Keratinocyte (primary cell): ENCODE measurements around the gene MIF. TPM values are rescaled to one million over a fixed set of nuclear protein-coding genes. Genes with fewer than 3 reads are reported as not detected.

Experiments
- DNase-seq: peaks from one replicate; pipeline ENCODE4 v3.0.0-alpha.2; 2011; ENCODE audit warnings: low read depth, missing footprints, low spot score
- FAIRE-seq: peaks from 2 replicates; lab custom pipeline; 2011; peaks lifted over from hg19 to GRCh38; lab: Jason Lieb, UNC
- H2AFZ ChIP-seq: 2 replicates; pipeline ENCODE4 v1.6.0; 2012; ENCODE audit warnings: low read length, control low read depth, inconsistent platforms; ENCODE audit not compliant: control insufficient read depth
- H3K27ac ChIP-seq: 2 replicates; pipeline ENCODE4 v1.5.1; 2011; ENCODE audit warnings: low read length; ENCODE audit not compliant: control insufficient read depth, insufficient read depth
- H3K27me3 ChIP-seq: 3 replicates; pipeline ENCODE4 v1.6.0; 2011; ENCODE audit warnings: low read length; ENCODE audit not compliant: control insufficient read depth, insufficient read depth; ENCODE audit errors: extremely low read depth
- H3K36me3 ChIP-seq, 2 experiments: 2 replicates in 1 of 2; 3 replicates in 1 of 2; pipeline ENCODE4 v1.5.1; 2011; ENCODE audit warnings: low read length in 2 of 2, mild to moderate bottlenecking in 1 of 2; ENCODE audit not compliant: control insufficient read depth in 2 of 2, insufficient read depth in 2 of 2; ENCODE audit errors: extremely low read depth in 1 of 2
- H3K4me1 ChIP-seq: 3 replicates; pipeline ENCODE4 v1.5.1; 2011; ENCODE audit warnings: low read length; ENCODE audit not compliant: control insufficient read depth, insufficient read depth; ENCODE audit errors: extremely low read depth
- H3K4me2 ChIP-seq: 3 replicates; pipeline ENCODE4 v1.6.0; 2011; ENCODE audit warnings: low read depth, low read length; ENCODE audit not compliant: control insufficient read depth, insufficient read depth; ENCODE audit errors: extremely low read depth
- H3K4me3 ChIP-seq, 3 experiments: fragments of 200-600 bp in 1 of 3; sonication (generic) in 1 of 3; 2 replicates in 2 of 3; 3 replicates in 1 of 3; pipeline ENCODE4 v1.5.1; 2011 to 2016; ENCODE audit warnings: low read length in 3 of 3, mild to moderate bottlenecking in 3 of 3, control low read depth in 2 of 3, inconsistent platforms in 1 of 3, low read depth in 1 of 3, mixed read lengths in 1 of 3, mixed run types in 1 of 3, moderate library complexity in 1 of 3; ENCODE audit not compliant: control insufficient read depth in 2 of 3, insufficient read depth in 2 of 3; ENCODE audit errors: extremely low read depth in 1 of 3
- H3K79me2 ChIP-seq: 2 replicates; pipeline ENCODE4 v1.6.0; 2012; ENCODE audit warnings: low read length; ENCODE audit not compliant: control insufficient read depth, insufficient read depth
- H3K9ac ChIP-seq: 3 replicates; pipeline ENCODE4 v1.6.0; 2011; ENCODE audit warnings: low read length; ENCODE audit not compliant: control insufficient read depth, insufficient read depth; ENCODE audit errors: extremely low read depth
- H3K9me1 ChIP-seq: 3 replicates; pipeline ENCODE4 v1.6.0; 2011; ENCODE audit warnings: low read length; ENCODE audit not compliant: control insufficient read depth, insufficient read depth; ENCODE audit errors: extremely low read depth
- H3K9me3 ChIP-seq: 2 replicates; pipeline ENCODE4 v1.5.1; 2012; ENCODE audit warnings: low read depth, low read length; ENCODE audit not compliant: control insufficient read depth
- H4K20me1 ChIP-seq: 3 replicates; pipeline ENCODE4 v1.6.0; 2011; ENCODE audit warnings: low read length; ENCODE audit not compliant: control insufficient read depth, insufficient read depth; ENCODE audit errors: extremely low read depth
- EZH2 ChIP-seq: IDR thresholded peaks from one replicate; pipeline ENCODE4 v1.6.1; 2012; ENCODE audit warnings: inconsistent platforms, mild to moderate bottlenecking, low read length, moderate library complexity
- dilution Hi-C: fragments of 300-500 bp; cut with MboI; formaldehyde crosslinking; loops from one replicate; pipeline ENCODE4 v1.7.0; 2020; ENCODE audit warnings: low sequenced_read_pairs; ENCODE audit not compliant: extremely low pct_ligation_motif_present
- polyA plus RNA-seq, 5 experiments: library from polyadenylated mRNA; depleted of rRNA in 3 of 5; stranded (reverse) in 3 of 5; stranded (forward) in 1 of 5; unstranded in 1 of 5; fragments of >200 nt; gene quantifications; 1 replicate in 1 of 5; 2 replicates in 3 of 5; 3 replicates in 1 of 5; pipeline versions ENCODE4 v1.2.1 to v1.2.3, GENCODE V29; 2011 to 2012; ENCODE audit warnings: missing spikeins in 2 of 5, low read depth in 1 of 5, low replicate concordance in 1 of 5
- TF ChIP-seq, protein P1 (sequence below), 3 experiments: IDR thresholded peaks in 1 of 3; conservative IDR thresholded peaks in 1 of 3; optimal IDR thresholded peaks in 1 of 3; 2 replicates in 2 of 3; 3 replicates in 1 of 3; pipeline versions ENCODE3 to v1.5.1; 2011; ENCODE audit warnings: low read length in 3 of 3, mild to moderate bottlenecking in 3 of 3, moderate library complexity in 2 of 3, control low read depth in 1 of 3, inconsistent platforms in 1 of 3; ENCODE audit not compliant: insufficient read depth in 2 of 3; ENCODE audit errors: extremely low read depth in 1 of 3

MIF gene
- polyA plus RNA-seq, 1 donor (not counting 4 experiments of a cell fraction or from before 2014, with no cell fraction given): 340 TPM

DNA sequence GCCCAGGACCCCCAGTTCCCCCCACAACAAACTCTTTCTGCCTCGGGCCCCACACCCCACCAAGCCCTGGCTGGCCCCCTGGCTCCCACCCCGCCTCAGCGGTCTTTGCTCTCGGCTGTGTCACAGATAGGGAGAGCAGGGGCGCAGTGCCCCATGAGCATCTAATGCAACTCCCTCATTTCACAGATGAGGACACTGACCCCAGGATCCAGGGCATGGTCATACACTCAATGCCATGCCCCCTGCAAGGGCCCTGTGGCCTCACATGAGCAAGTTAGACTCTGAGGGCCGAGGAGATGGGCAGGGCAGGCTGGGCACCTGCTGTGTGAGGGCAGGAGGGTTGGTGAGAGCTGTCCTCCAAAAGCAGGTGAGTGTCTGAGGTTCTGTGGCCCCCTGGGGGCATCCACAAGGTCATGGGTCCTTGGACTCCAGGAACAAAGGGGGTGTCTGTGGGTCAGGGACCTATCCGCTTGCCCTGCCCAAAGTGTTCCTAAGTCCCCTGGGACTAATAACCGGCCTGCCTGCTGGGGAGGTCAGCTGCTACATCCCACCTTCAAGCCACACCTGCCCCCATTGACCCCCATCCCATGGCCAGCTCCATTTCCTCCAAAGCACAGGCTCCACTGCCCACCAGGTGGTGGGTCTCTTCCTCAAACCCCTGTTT lies 2.5 kb downstream of the MIF start:
- Histone ChIP-seq H3K27me3 (no peaks in the 10 kb centered on the region), H4K20me1 (peaks cover 6% of the 10 kb centered on the region), H3K4me3 (no peak overlapping the region), H2AFZ (no peak overlapping the region), H3K9me3 (no peaks in the 10 kb centered on the region), H3K9ac (no peak overlapping the region), H3K79me2 (peaks cover 19% of the 10 kb centered on the region), H3K36me3 (peaks cover 19 to 23% of the 10 kb centered on the region in 2 experiments), H3K4me1 (peaks cover 15% of the 10 kb centered on the region), H3K9me1 (no peaks in the 10 kb centered on the region), H3K27ac (no peak overlapping the region), H3K4me2 (no peak overlapping the region)
- dilution Hi-C loops: no loop called here
- TF ChIP-seq, protein P1, sequence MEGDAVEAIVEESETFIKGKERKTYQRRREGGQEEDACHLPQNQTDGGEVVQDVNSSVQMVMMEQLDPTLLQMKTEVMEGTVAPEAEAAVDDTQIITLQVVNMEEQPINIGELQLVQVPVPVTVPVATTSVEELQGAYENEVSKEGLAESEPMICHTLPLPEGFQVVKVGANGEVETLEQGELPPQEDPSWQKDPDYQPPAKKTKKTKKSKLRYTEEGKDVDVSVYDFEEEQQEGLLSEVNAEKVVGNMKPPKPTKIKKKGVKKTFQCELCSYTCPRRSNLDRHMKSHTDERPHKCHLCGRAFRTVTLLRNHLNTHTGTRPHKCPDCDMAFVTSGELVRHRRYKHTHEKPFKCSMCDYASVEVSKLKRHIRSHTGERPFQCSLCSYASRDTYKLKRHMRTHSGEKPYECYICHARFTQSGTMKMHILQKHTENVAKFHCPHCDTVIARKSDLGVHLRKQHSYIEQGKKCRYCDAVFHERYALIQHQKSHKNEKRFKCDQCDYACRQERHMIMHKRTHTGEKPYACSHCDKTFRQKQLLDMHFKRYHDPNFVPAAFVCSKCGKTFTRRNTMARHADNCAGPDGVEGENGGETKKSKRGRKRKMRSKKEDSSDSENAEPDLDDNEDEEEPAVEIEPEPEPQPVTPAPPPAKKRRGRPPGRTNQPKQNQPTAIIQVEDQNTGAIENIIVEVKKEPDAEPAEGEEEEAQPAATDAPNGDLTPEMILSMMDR (optimal IDR thresholded peaks at IDR 0.05 in 1 of 3, IDR thresholded peaks at IDR 0.05 in 1 of 3, conservative IDR thresholded peaks at IDR 0.05 in 1 of 3; ENCODE audit: extremely low read depth in 1 of 3, insufficient read depth in 2 of 3, low read length in 3 of 3): no peak
- no peak for TF ChIP-seq EZH2
- no peak for DNase-seq
- no peak for FAIRE-seq

GRCh38 chr22:23897320-23897719 lies 3.1 kb downstream of the MIF start:
- no peak for DNase-seq
- no peak for FAIRE-seq
- Histone ChIP-seq H3K27ac (no peak overlapping the region), H3K79me2 (peaks cover 19% of the 10 kb centered on the region), H2AFZ (no peak overlapping the region), H3K9ac (no peak overlapping the region), H3K9me3 (no peaks in the 10 kb centered on the region), H3K4me3 (no peak overlapping the region), H3K27me3 (no peaks in the 10 kb centered on the region), H3K4me1 (peaks cover 15% of the 10 kb centered on the region), H4K20me1 (peaks cover 6% of the 10 kb centered on the region), H3K4me2 (no peak overlapping the region), H3K9me1 (no peaks in the 10 kb centered on the region), H3K36me3 (peaks cover 19 to 23% of the 10 kb centered on the region in 2 experiments)
- no peak for TF ChIP-seq EZH2
- TF ChIP-seq, protein P1 (optimal IDR thresholded peaks at IDR 0.05 in 1 of 3, IDR thresholded peaks at IDR 0.05 in 1 of 3, conservative IDR thresholded peaks at IDR 0.05 in 1 of 3; ENCODE audit: extremely low read depth in 1 of 3, insufficient read depth in 2 of 3, low read length in 3 of 3): no peak
- dilution Hi-C loops: no loop called here
